Ammon's horn (tissue), 1 donor: ENCODE data around the gene ARHGEF4.
"Not testable (repeated sequence)": the region's sequence is repeated elsewhere in the genome, so short reads cannot be mapped to it uniquely, and the experiment has no call there.

Experiments
- DNase-seq: peaks from one replicate; pipeline ENCODE4 v3.0.0-alpha.2; 2016; ENCODE audit warnings: low spot score

Gene ARHGEF4

DNA sequence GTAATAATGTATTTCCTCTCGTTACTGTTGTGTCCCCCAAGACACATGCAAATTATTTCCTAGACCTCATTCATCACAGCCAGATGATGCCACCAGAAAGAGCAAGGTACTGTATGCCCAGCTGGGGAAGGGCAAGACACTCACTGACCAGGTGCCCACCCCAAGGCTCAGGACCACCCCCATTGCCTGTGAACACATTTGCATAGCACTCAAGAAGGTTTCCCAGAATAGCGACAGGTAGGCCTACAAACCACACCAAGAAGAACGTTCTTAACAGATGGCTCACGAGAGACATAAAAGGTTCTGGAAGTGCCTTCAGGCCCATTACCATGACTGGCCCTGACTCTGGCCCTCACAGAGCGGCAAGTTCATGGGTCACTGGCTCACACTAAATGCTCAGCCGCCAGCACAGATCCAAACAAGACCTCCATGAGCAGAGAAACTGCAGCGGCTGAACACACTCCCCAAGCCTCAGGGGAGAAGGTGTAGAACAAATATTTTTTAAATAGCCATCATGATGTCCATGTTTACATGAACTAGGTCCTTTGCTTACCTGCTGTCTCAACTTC is 212.5 kb downstream of the ARHGEF4 start:
- no peak for DNase-seq

DNA sequence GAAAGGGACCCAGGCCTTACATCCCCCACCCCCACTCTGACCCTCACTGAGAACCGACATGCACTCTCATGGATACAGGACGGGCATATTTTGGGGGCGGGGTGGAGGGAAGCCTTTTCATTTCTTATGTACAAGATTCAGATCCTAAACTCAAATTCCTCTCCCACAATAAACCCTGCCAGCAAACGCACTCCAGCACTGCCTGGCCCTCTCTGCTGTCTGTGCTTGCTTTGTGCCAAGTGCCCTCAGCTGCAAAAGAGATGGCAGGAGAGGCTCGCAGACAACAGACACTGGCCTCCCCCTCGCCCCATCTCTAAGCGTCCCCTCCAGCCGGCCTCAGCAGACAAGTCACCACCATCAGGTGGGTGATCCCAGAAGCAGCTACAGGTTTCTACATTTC is 214.2 kb downstream of the ARHGEF4 start:
- DNase-seq, result no peak

DNA sequence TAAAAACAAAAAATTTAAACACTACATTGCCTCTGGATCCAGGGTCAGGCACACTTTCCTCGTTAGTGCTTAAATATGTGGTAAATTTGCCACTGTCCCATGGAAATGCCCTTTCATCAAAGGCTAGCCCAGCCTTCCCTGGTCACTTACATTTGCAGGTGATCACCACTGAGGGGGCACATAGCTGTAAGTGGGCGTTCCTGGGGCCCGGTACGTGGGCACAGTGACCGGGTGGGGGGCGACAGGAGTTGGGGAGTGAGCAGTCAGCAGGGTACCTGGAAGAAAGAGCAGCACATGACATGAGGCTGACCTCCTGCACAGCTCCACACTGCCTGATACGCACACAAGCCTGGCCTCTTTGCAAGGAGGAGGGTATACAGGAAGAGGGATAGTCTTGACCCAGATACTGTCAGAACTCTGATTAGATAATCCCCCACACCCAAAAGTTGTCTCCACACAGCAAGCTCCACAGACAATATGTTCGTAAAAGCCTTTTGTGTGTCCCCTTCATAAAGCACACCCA is 216.1 kb downstream of the ARHGEF4 start:
- no peak for DNase-seq

DNA sequence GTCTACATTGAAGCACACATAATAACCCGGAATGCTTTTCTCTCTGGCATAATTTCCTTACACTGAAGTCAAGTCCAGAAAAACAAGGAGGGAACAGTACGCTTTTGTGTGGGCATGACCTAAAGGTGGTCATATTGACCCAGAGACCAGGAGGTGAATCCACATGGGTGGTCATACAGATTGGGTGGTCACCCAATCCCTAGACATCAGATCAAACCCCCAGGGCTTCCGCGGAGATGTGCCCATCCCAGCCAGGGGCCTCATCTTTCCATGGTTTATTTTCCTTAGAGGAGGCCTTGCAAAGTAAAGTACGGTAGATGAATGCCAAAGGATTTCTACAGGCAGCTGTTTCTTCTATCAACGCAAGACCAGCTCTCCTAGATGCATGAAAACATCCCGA is 217.8 kb downstream of the ARHGEF4 start:
- no peak for DNase-seq

DNA sequence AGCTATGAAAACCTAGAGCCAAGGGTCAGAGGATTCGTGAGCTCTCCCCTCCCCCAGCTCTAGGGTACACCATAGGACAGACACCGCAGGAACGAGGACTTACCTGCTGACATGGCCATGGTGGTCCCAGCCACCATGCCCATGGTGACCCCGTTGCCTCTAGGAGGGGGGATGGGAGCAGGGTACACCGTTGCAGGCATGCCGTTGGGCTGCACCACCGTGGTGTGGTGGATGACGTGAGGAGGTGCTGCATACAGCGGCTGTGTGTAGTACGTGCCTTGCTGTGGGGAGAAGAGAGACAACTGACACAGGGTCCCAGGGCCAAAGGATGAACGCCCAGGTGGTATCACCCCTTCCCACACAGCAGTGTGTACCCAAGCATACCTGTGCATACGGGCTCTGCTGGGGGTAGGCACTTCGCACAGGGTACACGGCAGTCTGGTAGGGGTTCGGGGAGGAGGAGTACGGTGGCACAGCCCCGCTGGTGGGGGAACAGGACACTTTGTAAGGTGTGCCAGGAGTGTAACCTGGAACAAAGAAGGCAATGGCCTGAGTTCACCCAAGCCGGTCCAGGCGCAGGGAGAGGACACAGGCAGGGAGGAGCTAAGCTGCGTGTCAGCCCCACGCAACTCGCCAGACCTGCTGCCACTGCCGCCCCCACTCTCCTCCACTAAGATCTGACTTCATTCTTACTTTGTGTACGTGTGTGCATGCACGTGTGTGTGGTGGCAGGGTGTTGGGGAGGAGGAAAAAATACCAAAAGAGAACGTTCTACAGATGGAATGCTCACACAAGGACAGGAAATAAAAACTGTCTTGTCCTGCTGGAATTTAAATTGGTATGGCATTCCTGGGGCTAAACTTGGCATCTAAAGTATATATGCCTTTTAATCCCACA is 218.7 kb downstream of the ARHGEF4 start:
- no peak for DNase-seq

DNA sequence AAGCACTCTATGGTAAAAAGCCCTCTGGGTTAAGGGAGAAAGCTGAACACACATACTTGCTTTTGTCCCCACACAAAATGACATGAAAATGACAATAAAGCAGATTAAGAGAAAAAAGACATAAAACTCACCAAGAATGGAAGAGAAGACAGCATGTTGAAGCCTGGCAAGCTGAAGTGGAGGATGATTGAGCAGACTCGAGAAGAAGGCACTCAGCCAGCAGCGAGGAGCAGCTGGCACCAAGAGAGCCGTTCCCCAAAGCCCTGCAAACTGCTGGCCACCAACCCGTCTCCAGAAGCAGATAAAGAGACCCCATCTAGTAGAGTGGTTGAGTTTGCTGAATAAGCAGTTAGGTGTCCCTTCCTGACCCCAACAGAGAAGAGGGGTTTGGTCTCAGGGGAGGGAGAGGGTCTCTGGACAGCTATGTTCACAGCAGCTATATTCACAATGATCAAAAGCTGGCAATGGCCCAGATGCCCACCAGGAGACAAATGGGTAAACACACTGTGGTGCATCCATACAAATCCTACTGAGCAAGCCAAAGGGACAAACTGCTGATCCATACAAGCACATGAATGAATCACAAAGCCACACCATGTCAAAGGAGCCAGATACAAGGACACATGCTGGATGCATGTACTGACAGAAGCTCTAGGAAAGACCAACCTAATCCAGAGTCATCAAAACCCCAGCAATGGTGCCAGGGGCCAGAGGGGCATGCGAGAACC is 219.7 kb downstream of the ARHGEF4 start:
- peak; percentile 78 for DNase-seq

DNA sequence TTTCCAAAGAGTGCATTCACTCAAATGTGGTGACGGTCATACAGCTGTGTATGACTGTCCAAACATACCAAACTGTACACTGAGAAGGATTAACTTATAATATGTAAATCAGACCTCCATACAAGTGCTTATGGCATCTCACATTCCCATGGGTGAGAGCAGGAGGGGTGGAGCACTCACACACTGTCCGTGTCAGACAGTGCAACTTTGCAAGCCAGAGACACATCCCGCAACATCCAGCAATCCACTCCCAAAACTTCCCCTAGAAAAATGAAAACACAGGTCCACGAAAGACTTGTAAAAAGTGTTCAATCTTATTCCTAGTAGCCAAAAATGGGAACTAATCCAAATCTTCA is 220.2 kb downstream of the ARHGEF4 start:
- DNase-seq, result no peak

DNA sequence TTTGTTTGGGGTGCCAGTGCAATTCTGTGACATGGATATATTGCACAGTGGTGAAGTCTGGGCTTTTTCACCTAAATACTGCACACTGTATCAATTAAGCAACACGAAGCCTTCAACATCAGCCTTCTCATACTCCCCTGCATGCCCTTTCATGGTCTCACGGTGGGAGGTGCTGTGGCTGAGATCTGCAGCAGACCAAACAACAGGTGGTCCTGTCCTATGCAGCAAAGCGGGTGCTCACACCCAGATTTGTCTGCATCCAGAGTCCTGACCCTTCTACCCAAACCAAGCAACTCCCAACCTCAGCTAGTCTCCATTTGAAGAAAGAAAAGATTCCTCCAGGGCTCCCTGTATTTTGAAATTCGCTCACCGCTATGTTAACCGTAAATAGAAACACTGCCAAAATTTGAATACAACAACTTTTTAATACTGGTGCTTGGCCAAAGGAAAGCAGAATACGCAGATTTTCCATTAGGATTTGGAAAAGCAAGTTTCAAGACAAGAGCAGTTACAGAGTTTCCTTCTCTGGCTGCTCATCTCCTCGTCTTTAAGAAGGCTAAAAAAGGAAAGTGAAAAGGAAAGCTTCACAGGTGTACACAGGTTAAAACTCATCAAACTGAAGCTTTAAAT is 221.6 kb downstream of the ARHGEF4 start:
- DNase-seq, result no peak

DNA sequence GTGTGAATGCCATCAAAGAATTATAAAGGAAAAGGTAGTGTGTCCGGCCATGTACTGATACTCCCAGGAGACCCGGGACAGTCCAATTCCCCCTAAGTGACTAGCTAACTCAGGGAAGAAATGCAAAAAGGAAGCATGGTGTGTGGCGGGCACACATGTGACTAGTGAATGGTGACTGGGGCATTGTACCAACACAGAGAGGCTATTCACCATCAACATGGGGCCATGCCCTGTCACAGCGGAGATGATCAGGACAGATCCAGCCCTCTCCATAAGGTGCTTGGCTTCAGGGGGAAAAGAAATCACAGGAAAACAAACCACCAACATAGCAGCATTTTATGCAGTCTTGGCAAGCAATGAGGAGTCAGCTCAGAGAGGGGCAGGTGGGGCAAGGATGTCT is 222.2 kb downstream of the ARHGEF4 start:
- DNase-seq, result peak; percentile 92

DNA sequence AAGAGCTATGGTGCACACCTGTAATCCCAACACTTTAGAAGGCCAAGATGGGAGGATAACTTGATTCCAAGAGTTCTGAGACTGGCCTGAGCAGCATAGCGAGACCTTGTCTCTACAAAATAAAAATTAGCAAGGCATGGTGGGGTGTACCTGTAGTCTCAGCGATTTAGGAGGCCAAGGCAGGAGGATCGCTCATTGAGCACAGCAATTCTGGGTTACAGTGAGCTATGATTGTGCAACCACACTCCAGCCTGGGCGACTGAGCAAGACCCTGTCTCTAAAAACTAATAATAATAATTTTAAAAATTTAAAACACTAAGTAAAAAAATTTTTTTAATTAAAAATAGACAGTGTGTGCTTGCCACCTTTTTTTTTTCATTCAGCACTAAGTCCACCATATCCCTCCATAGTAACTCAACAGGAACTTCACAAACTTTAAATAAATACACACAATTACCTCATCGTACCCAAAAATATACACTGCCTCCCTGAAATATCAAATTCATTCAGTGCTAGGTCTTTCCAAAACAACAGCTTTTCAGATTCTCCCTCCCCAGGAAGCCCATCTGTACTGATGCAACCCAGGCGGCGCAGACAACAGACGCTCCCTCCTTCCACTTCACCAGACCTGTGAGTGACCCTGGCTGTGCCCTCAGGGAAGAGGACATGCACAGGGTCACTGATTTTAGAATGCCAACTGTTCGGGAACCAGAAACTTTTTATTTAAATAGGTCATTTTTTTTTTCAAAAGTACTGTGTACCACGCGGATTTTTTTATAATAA is 227.0 kb downstream of the ARHGEF4 start:
- DNase-seq, result no peak

DNA sequence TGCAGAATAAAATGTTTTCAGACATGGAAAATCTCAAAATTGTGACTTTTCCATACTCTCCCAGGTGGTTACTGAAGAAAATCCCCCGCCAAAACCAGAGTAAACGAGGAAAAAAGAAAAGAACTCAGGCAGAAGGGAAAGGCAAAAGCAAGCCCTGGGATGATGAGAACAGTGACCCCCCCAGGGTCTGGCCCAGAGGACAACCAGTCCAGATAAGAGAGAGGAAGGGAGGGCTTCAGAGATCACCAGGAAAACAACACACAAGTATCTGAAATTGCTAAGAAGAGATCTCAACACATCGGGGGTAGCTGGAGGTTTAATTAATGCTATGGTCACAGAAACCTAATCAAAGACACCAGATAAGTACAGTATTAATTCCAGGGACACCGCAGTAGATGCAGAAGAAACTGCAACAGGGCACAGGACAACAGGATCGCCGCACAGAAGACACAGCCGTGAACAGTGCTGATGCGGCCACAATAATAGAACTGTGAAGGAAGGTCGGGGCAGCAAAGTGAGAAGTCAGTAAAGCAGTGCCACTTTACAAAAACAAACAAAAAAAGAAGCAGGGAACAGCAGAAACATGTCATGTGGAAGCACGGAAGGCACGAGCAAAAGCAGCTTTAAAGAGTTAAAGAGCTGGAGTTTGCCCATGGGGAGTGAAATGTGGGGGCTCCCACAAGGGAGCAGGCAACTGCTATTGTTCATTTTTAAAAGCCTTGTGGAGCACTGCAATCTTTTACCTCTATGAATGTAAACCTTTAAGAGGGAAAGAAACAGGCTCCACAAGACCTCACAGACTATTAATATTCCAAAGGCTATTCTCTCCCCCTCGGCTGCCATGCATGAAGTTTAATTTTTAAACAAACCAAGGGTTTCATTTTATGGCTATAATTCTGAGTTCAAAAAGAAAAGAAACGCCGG is 228.1 kb downstream of the ARHGEF4 start:
- DNase-seq, result no peak

DNA sequence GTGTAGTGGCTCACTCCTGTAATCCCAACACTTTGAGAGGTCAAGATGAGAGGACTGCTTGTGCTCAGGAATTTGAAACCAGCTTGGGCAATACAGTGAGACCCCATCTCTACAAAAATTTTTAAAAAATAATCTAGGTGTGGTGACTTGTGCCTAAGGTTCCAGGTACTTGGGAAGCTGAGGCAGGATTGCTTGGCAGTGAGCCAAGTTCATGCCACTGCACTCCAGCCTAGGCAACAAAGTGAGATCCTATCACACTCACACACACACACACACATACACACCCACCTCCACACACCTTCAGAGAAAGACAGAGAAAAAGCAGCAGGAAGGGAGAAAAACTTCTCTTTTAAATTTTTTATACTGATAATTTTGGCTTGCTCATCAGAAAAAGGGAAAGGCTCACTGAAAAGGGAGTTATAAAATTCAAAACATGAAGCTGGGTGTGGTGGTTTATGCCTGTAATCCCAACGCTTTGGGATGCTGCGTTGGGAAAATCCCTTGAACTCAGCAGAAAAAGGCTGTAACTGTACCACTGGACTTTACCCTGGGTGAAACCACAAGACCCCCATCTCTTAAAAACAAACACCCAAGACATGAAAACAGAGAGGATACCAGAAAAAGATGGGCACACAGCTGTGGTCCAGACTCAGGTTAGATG is 230.9 kb downstream of the ARHGEF4 start:
- no peak for DNase-seq

DNA sequence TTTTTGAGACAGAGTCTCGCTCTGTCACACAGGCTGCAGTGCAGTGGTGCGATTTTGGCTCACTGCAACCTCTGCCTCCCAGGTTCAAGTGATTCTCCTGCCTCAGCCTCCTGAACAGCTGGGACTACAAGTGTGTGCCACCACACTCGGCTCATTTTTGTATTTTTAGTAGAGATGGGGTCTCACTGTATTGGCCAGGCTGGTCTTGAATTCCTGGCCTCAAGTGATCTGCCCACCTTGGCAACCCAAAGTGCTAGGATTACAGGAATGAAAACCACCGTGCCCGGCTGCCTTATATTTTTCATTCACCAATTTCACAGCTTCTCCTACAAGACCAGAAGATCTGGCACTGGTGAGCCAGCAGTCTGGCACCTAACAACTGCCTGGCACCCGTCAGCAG is 231.5 kb downstream of the ARHGEF4 start:
- not testable (repeated sequence) for DNase-seq

DNA sequence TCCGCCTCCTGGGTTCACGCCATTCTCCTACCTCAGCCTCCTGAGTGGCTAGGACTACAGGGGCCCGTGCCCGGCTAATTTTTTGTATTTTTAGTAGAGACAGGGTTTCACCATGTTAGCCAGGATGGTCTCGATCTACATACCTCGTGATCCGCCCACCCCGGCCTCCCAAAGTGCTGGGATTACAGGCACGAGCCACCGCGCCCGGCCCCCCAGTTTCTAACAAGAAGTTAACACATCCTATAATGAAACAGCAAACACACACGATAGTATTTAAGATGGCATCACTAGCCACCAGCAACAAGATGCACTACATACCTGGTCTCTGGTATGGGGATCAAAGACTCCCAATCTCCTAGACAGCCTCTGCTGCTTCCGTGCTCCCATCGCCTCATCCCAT is 238.9 kb downstream of the ARHGEF4 start:
- not testable (repeated sequence) for DNase-seq

DNA sequence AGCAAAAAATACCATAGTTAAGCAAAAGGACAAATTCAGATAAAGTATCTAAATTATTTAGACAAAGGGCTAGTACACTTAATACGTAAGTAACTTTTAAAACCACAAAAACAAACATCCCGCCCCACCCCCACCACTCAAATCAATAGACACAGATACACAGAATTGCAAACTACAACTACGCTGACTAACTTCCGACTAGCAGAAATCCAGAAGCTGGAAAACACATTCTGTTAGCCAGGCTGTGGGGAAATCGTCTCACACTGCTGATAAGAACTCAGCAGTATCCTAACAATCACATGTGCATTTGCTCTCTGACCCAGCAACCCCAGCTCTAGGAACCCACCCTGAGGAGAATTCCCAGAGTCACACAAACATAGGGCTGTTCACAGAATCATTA is 240.0 kb downstream of the ARHGEF4 start:
- no peak for DNase-seq

DNA sequence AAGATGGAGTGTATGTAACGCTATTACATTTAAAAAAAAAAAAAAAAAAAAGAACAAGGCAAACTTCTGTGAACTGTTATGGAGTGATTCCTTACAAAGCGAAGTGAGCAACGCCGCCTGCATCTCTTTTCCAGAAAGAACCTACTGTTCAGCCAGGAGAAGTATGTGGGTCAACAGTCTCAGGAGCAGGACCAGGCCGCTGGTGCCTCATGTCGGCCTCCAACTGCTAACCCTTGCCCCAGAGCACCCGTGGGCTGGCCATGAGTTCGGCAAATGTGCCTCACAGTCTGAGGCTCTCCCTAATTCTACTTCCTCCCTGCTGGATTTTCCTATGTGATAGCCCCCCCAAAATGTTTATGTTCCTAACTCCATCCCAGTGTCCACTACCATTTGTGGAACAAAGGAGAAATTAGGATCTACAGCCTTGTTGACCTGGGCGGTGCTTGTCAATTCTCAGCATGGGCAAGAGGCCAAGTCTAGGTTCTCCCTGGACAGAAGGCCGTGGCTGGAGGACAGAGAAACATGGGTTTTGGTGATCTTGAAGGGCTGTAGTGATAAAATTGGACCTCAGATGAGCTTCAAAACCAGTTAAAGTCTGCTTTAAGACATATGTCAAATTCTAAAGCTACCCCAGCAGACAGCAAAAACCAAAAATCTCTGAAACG is 240.6 kb downstream of the ARHGEF4 start:
- no peak for DNase-seq

DNA sequence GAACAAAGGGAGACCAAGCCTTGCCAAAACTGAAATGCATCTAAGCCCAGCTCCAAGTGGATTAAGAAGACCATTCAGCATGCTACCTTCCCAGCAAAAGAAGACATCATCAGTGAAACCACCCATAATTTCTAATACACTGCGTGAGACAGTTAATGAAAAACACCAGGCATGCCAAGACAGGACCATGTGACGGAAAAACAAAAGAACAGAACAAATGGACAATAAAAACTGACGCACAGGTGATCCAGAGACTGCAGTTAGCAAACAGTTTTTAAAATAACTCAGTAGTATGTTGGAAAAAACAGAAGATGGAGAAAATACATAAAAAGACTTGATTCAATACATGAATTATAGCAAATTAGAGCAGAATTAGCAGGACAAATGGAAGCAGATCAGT is 241.3 kb downstream of the ARHGEF4 start:
- DNase-seq, result no peak

DNA sequence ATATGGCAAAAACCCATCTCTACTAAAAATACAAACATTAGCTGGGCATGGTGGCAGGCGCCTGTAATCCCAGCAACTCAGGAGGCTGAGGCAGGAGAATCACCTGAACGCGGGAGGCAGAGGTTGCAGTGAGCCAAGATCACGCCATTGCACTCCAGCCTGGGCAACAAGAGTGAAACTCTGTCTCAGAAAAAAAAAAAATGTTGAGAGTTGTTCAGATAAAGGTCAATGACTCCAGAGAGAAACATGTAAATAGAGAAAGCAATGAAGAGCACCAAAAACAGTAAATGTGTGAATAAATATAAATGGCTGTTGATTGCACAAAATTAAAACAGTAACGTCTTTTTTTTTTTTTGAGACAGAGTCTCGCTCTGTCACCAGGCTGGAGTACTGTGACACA is 243.2 kb downstream of the ARHGEF4 start:
- DNase-seq, result not testable (repeated sequence)

DNA sequence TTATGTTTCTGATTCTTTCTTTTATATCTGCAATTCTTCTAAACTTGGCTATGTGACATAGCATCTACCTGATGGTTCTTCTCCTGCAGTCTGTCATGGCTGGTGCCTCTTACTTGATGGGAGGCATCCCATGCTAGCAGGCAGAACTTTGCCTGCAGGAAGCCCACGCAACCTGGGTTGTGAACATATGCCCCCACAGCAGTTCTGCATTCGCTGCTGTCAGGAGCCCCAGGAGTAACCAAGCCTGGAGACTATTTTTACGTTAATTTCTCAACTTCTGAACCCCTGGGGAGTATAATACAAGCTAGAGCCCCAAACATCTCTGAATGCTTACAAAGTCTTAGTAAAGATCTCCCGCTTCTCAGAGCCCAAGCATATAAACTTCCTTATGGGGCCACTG is 244.5 kb downstream of the ARHGEF4 start:
- peak; percentile 56 for DNase-seq
